Lower leg skin (tissue), 4 donors: ENCODE results near the gene CSPG4. TPM values are rescaled to one million over a fixed set of nuclear protein-coding genes. Genes with fewer than 3 reads are reported as not detected.

ENCODE experiments used
- DNase-seq, 2 donors: peaks; one replicate each; pipeline ENCODE4 v3.0.0-alpha.2; 2019; ENCODE audit warnings: low spot score in 2 of 2
- H3K4me3 ChIP-seq: fragments of 200-600 bp; sonication (generic); 2 replicates; pipeline ENCODE4 v1.5.1; 2017; ENCODE audit warnings: mild to moderate bottlenecking, low read depth; ENCODE audit not compliant: poor library complexity, severe bottlenecking
- CTCF ChIP-seq, 3 donors: fragments of 450-650 bp; IDR thresholded peaks; one replicate each; pipeline ENCODE4 v1.5.1; 2016; ENCODE audit warnings: antibody characterized with exemption in 3 of 3, mild to moderate bottlenecking in 3 of 3, moderate library complexity in 2 of 3
- POLR2A ChIP-seq, 2 donors: fragments of 450-650 bp; IDR thresholded peaks; one replicate each; pipeline ENCODE4 v1.6.1; 2016 to 2017; ENCODE audit warnings: antibody characterized with exemption in 2 of 2, mild to moderate bottlenecking in 1 of 2, moderate library complexity in 1 of 2
- WGBS, 2 donors: methylation state at CpG; one replicate each; pipeline ENCODE4 v1.1.5; 2018; 5-methylcytosine and 5-hydroxymethylcytosine counted together
- intact Hi-C: fragments of 100-400 bp; cut with DNase I; formaldehyde crosslinking; loops from one replicate; pipeline ENCODE4 v1.15.0; 2023; ENCODE audit warnings: low total_unique reads
- total RNA-seq, 4 donors: library from RNA; depleted of rRNA; stranded (reverse); fragments of >200 nt; gene quantifications; one replicate each; pipeline ENCODE4 v1.1.0, GENCODE V29; 2016

CSPG4 gene
- total RNA-seq, 4 donors from 2014 or later: 9.1 to 28.7 (median 10.5) TPM

GRCh38 chr15:75723847-75724660 lies 11.4 kb upstream of the CSPG4 start:
- WGBS, 2 donors: 21 to 22% methylated on average over 8 to 9 of the region's 9 CpGs
- intact Hi-C loops: no loop called here
- TF ChIP-seq CTCF (IDR thresholded peaks at IDR 0.05) (no peak), POLR2A (IDR thresholded peaks at IDR 0.05) (no peak)
- no peak overlapping the region for H3K4me3 ChIP-seq
- DNase-seq: peak; percentile 91 to 97

- intact Hi-C loops: no loop called here
- H3K4me3 ChIP-seq: no peak overlapping the region
- TF ChIP-seq POLR2A (IDR thresholded peaks at IDR 0.05): no peak
- TF ChIP-seq CTCF (IDR thresholded peaks at IDR 0.05): no peak
- WGBS, 2 donors: 51 to 53% methylated on average over 8 of the region's 8 CpGs
- DNase-seq: no peak
Observed at GRCh38 chr15:75723171-75723846, 10.7 kb upstream of the CSPG4 start.

GRCh38 chr15:75721923-75722870 lies 9.5 kb upstream of the CSPG4 start:
- no peak overlapping the region for H3K4me3 ChIP-seq
- intact Hi-C loops: no loop called here
- no peak for DNase-seq
- no peak for TF ChIP-seq POLR2A (IDR thresholded peaks at IDR 0.05)
- TF ChIP-seq CTCF (IDR thresholded peaks at IDR 0.05): no peak
- WGBS, 2 donors: 87 to 93% methylated on average over 13 of the region's 14 CpGs

GRCh38 chr15:75721480-75721922 lies 8.9 kb upstream of the CSPG4 start:
- H3K4me3 ChIP-seq: no peak overlapping the region
- TF ChIP-seq POLR2A (IDR thresholded peaks at IDR 0.05): no peak
- no peak for TF ChIP-seq CTCF (IDR thresholded peaks at IDR 0.05)
- WGBS, 2 donors: 79 to 83% methylated on average over 12 of the region's 12 CpGs
- intact Hi-C loops: no loop called here
- no peak for DNase-seq

- no peak for DNase-seq
- no peak overlapping the region for H3K4me3 ChIP-seq
- WGBS, 2 donors: 35 to 40% methylated on average over 10 of the region's 10 CpGs
- intact Hi-C loops: no loop called here
- TF ChIP-seq POLR2A (IDR thresholded peaks at IDR 0.05): no peak
- peak in 1 of 3 donors; percentile 40 for TF ChIP-seq CTCF (IDR thresholded peaks at IDR 0.05)
Observed at GRCh38 chr15:75720787-75721479, 8.3 kb upstream of the CSPG4 start.
